Superior temporal gyrus (tissue), 1 donor: Measurements from ENCODE around the gene MYO5B.
A peak's percentile ranks its signal among the peaks of the same experiment; 100 is the strongest.
"Not testable (repeated sequence)": the region's sequence is repeated elsewhere in the genome, so short reads cannot be mapped to it uniquely, and the experiment has no call there.

Experiments
- DNase-seq: peaks from one replicate; pipeline ENCODE4 v3.0.0-alpha.2; 2016; ENCODE audit errors: extremely low spot score

The MYO5B gene

GRCh38 chr18:49837889-49838288 lies 357.1 kb downstream of the MYO5B start:
- DNase-seq, result no peak

GRCh38 chr18:49837316-49837835 lies 357.6 kb downstream of the MYO5B start:
- DNase-seq, result not testable (repeated sequence)

GRCh38 chr18:49835405-49835804 lies 359.5 kb downstream of the MYO5B start:
- no peak for DNase-seq

- DNase-seq, result no peak
Measured at GRCh38 chr18:49834258-49834657, 360.7 kb downstream of the MYO5B start.

- no peak for DNase-seq
Measured at GRCh38 chr18:49833814-49834213, 361.1 kb downstream of the MYO5B start.

- DNase-seq, result no peak
Measured at GRCh38 chr18:49832221-49832647, 362.7 kb downstream of the MYO5B start.

- no peak for DNase-seq
Measured at GRCh38 chr18:49827996-49828395, 367.0 kb downstream of the MYO5B start.

- no peak for DNase-seq
Measured at GRCh38 chr18:49819823-49820671, 374.9 kb downstream of the MYO5B start.

- DNase-seq, result no peak
Measured at GRCh38 chr18:49819071-49819662, 375.8 kb downstream of the MYO5B start.

GRCh38 chr18:49817947-49818346 lies 377.0 kb downstream of the MYO5B start:
- no peak for DNase-seq

- no peak for DNase-seq
Measured at GRCh38 chr18:49815927-49816326, 379.0 kb downstream of the MYO5B start.

- no peak for DNase-seq
Measured at GRCh38 chr18:49814147-49814499, 380.8 kb downstream of the MYO5B start.

- DNase-seq, result peak; percentile 83
Measured at GRCh38 chr18:49813319-49814146, 381.4 kb downstream of the MYO5B start, which contains the start of gene ACAA2. TSS of gene ACAA2 (minus strand) at chr18:49813533. CDS start at chr18:49813484, 49 bp downstream.

- peak; percentile 54 for DNase-seq
Measured at GRCh38 chr18:49813069-49813318, 382.0 kb downstream of the MYO5B start.

GRCh38 chr18:49812286-49813068 lies 382.5 kb downstream of the MYO5B start:
- DNase-seq, result peak; percentile 44

GRCh38 chr18:49811151-49811938 lies 383.6 kb downstream of the MYO5B start:
- no peak for DNase-seq

- DNase-seq, result not testable (repeated sequence)
Measured at GRCh38 chr18:49808553-49809191, 386.3 kb downstream of the MYO5B start.

- no peak for DNase-seq
Measured at GRCh38 chr18:49804096-49804495, 390.9 kb downstream of the MYO5B start.

- DNase-seq, result no peak
Measured at GRCh38 chr18:49802623-49803022, 392.3 kb downstream of the MYO5B start.

- DNase-seq, result not testable (repeated sequence)
Measured at GRCh38 chr18:49800491-49800890, 394.5 kb downstream of the MYO5B start.
